ENCODE measurements around the gene KLHL29. TPM values are rescaled to one million over a fixed set of nuclear protein-coding genes. Genes with fewer than 3 reads are reported as not detected.

KLHL29 gene
- total RNA-seq, 4 donors from 2014 or later: 4.8 to 17.0 (median 10.5) TPM

DNA sequence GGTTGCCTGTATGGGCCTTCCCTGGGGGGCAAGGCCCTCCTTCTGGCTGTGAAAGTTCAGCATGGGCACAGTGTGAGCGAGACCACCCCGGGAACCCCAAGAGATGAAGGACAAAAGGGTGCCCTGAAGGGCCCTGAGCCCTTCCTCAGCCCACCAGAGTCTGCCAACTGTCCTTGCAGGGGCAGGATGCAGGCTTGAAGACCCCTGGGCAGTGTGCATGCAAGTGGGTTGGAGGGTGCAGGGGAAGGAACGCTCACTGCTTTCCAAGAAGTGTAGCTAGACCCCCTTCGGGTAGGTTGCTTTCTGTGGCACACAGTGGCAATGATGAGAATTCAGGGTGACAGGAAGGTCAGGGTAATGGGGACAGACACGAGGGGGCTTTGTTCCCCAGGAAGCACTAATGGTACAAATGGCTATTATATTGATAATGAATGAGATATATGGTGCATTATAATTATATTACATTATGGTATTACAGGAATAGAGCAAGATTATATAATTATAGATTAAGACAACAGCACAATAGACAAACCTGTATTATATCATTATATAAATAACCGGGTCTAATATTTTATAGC lies 313.2 kb downstream of the KLHL29 start:
- no peak overlapping the region for H3K27ac ChIP-seq
- no peaks in the 10 kb centered on the region for H3K36me3 ChIP-seq
- DNase-seq: no peak
- intact Hi-C loops (cut with DNase I; ENCODE audit: low total_unique reads): loop anchor here (2.0 kb wide), 1 partner anchor 39 kb away; no protein-coding TSS in a partner anchor
- H3K4me1 ChIP-seq: no peaks in the 10 kb centered on the region
- H3K27me3 ChIP-seq: no peaks in the 10 kb centered on the region
- H3K4me3 ChIP-seq: no peak overlapping the region
- no peaks in the 10 kb centered on the region for H3K9me3 ChIP-seq
- no peak for TF ChIP-seq POLR2A (IDR thresholded peaks at IDR 0.05)
- TF ChIP-seq, protein P1, sequence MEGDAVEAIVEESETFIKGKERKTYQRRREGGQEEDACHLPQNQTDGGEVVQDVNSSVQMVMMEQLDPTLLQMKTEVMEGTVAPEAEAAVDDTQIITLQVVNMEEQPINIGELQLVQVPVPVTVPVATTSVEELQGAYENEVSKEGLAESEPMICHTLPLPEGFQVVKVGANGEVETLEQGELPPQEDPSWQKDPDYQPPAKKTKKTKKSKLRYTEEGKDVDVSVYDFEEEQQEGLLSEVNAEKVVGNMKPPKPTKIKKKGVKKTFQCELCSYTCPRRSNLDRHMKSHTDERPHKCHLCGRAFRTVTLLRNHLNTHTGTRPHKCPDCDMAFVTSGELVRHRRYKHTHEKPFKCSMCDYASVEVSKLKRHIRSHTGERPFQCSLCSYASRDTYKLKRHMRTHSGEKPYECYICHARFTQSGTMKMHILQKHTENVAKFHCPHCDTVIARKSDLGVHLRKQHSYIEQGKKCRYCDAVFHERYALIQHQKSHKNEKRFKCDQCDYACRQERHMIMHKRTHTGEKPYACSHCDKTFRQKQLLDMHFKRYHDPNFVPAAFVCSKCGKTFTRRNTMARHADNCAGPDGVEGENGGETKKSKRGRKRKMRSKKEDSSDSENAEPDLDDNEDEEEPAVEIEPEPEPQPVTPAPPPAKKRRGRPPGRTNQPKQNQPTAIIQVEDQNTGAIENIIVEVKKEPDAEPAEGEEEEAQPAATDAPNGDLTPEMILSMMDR (IDR thresholded peaks at IDR 0.05): no peak

DNA sequence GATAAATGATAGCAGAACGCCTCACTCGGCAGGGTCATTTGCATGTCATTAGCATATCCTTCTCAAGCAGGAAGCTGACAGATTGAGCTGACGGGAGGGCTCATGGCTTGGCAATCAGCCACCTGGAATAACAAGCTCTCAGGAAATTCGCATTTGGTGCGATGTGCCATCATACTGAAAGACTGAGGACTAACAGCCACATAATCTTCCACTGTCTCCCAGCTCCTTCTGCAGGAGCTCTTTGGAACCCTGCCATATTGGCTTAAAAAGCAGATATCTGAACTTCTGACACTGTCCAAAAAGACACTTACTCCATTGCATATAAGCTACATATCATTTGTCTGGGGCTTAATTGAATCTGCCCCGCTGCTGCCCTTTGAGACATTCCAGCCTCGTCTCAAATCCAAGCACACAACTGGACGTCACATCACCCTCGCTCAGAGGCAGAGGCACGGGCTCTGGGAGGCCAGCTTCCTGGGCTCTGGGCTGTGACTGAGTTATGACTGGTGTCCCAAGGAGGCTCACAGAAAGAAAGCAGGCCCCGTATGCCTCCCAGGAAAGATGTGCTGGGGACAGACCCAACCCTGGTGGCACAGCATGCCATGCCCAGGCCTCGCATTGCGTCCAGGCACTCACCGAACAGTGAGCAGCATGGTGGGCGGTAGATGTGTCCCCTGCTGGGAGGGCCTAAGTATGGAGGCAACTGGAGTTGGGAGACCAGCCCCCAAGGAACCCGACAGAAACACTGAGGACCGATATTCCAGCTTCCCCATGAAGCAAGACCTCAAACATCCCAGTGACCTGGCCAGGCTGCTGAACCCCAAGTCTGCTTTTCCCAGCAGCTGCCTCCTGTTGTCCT lies 314.0 kb downstream of the KLHL29 start:
- DNase-seq: no peak
- Histone ChIP-seq H3K27ac (no peak overlapping the region), H3K4me1 (no peaks in the 10 kb centered on the region), H3K9me3 (no peaks in the 10 kb centered on the region), H3K36me3 (no peaks in the 10 kb centered on the region), H3K4me3 (no peak overlapping the region), H3K27me3 (no peaks in the 10 kb centered on the region)
- intact Hi-C loops (cut with DNase I; ENCODE audit: low total_unique reads): loop anchor here (2.0 kb wide), 1 partner anchor 38 kb away; no protein-coding TSS in a partner anchor
- TF ChIP-seq, protein P1 (IDR thresholded peaks at IDR 0.05): no peak
- TF ChIP-seq POLR2A (IDR thresholded peaks at IDR 0.05): no peak

DNA sequence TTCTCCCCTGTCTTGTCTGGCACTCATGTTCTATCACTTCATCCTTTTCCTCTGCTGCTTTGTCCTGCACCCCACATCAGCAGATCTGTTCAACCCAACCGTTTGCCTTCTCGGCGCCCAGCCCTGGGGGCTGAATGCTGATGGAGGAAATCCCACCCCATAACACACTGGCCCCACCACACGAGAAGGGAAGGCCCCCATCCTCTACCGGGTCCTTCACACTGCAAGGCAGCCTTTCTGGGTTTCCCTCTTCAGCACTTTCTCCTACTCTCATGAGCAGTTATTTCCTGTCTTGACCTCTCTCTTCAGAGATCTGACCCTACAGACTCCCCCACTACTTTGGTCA lies 314.6 kb downstream of the KLHL29 start:
- Histone ChIP-seq H3K4me1 (no peaks in the 10 kb centered on the region), H3K27ac (no peak overlapping the region), H3K9me3 (no peaks in the 10 kb centered on the region), H3K36me3 (no peaks in the 10 kb centered on the region), H3K4me3 (no peak overlapping the region), H3K27me3 (no peaks in the 10 kb centered on the region)
- TF ChIP-seq, protein P1 (IDR thresholded peaks at IDR 0.05): no peak
- no peak for TF ChIP-seq POLR2A (IDR thresholded peaks at IDR 0.05)
- DNase-seq: no peak
- intact Hi-C loops (cut with DNase I; ENCODE audit: low total_unique reads): loop anchor here (2.0 kb wide), 1 partner anchor 37 kb away; no protein-coding TSS in a partner anchor

DNA sequence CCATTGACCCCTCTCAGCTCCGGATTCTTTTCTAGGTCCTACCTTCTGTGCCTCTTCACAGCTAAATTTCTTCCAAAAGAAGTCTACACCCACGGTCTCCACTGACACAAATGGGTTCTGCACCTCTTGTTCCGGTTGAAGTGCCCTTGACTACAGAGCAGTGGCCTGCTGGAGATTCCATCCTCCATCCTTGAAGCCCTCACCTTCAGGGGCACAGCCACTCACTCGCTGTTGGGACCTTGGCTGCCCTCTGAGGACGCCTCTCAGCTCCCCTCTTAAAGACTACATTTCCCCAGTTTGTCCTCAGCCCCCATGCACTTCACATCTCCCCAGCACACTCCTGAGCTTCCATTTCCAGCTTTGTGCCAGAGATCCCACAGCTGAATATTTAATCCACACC lies 315.6 kb downstream of the KLHL29 start:
- Histone ChIP-seq H3K27ac (no peak overlapping the region), H3K36me3 (no peaks in the 10 kb centered on the region), H3K27me3 (no peaks in the 10 kb centered on the region), H3K4me3 (no peak overlapping the region), H3K4me1 (no peaks in the 10 kb centered on the region), H3K9me3 (no peaks in the 10 kb centered on the region)
- no peak for DNase-seq
- TF ChIP-seq, protein P1 (IDR thresholded peaks at IDR 0.05): no peak
- TF ChIP-seq POLR2A (IDR thresholded peaks at IDR 0.05): no peak
- intact Hi-C loops (cut with DNase I; ENCODE audit: low total_unique reads): no loop called here

DNA sequence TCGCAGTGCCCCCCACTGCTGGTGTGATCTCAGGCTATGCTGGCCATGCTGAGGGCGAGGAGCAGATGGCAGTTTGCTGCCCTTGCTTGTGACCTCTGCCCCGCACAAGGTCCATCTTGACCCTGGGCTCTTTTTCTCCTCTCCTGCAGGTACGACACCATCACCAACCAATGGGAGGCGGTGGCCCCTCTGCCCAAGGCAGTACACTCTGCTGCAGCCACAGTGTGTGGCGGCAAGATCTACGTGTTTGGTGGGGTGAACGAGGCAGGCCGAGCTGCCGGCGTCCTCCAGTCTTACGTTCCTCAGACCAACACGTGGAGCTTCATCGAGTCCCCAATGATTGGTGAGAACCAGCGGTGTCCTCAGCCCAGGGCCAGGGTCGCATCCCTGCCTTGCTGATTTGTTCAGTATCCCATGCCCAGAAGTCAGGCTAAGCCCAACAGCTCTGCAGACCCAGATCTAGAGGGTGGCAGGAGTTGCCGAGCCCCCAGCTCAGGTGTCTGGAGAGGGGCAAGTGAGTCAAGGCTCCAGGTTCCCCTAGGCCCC lies 318.1 kb downstream of the KLHL29 start:
- Histone ChIP-seq H3K9me3 (no peaks in the 10 kb centered on the region), H3K27me3 (no peaks in the 10 kb centered on the region), H3K27ac (no peak overlapping the region), H3K4me3 (no peak overlapping the region), H3K36me3 (no peaks in the 10 kb centered on the region), H3K4me1 (no peaks in the 10 kb centered on the region)
- DNase-seq: no peak
- intact Hi-C loops (cut with DNase I; ENCODE audit: low total_unique reads): no loop called here
- no peak for TF ChIP-seq POLR2A (IDR thresholded peaks at IDR 0.05)
- TF ChIP-seq, protein P1 (IDR thresholded peaks at IDR 0.05): no peak
